Adipose tissue (tissue), 3 donors: Measurements from ENCODE around the gene HSPA12B. TPM values are rescaled to one million over a fixed set of nuclear protein-coding genes. Genes with fewer than 3 reads are reported as not detected.

Experiments
- H3K27ac ChIP-seq: one replicate; pipeline ENCODE4 v1.5.1; 2013; ENCODE audit warnings: low read depth, low read length
- WGBS, 3 donors: extraction: QIAGEN DNeasy Blood & Tissue Kit; methylation state at CpG; one replicate each; pipeline ENCODE4 v1.1.7; 2013; 5-methylcytosine and 5-hydroxymethylcytosine counted together
- polyA plus RNA-seq, 3 donors: library from polyadenylated mRNA; stranded (reverse); fragments of 200-250 nt; gene quantifications; one replicate each; pipeline ENCODE4 v1.2.3, GENCODE V29; 2013
- donor health status: healthy with polysubstance abuse.
- donor health status: Bipolar disorder and iron deficiency.
- donor health status: healthy.

HSPA12B gene
- polyA plus RNA-seq, 3 donors, result 2.5 to 31.8 (median 26.4) TPM

DNA sequence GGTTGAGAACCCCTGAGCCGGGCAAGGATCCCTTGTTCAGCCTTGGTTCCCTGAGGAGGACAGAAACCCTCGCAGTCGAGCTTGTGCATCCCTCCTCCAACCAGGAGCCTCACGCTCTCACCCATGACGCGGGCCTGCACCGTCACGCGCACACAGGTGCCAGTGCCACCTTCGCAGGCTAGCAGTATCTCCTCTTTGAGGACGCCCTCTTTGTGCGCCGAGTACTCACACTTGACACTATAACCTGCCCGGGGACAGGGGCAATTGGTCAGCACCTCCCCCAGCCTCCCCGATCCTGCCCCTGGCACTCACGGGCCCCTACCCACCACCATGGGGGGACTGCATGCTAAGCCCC is 21.8 kb downstream of the HSPA12B start:
- 79 to 93% (median 87%) methylated on average over 16 of the region's 16 CpGs for WGBS, 3 donors
- no peak overlapping the region for H3K27ac ChIP-seq

DNA sequence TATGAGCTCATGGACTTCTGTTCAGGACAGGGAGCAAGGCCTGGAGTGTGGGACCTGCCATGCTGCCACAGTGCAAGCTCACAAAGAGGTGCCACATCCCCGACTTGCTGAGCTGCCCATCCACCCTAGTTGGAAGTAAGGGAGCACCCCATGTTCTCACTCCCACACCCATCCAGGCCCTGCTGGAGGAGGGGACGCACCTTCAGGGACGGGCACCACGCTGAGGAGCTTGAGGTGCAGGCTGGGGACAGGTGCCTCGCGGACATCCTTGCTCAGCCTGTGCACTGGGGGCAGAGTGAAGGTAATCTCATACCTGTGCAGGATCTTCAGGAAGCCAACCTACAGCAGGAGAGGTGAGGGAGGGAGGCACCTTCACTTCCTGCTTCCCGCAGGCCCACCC is 22.8 kb downstream of the HSPA12B start:
- 79 to 85% (median 84%) methylated on average over 7 of the region's 7 CpGs for WGBS, 3 donors

DNA sequence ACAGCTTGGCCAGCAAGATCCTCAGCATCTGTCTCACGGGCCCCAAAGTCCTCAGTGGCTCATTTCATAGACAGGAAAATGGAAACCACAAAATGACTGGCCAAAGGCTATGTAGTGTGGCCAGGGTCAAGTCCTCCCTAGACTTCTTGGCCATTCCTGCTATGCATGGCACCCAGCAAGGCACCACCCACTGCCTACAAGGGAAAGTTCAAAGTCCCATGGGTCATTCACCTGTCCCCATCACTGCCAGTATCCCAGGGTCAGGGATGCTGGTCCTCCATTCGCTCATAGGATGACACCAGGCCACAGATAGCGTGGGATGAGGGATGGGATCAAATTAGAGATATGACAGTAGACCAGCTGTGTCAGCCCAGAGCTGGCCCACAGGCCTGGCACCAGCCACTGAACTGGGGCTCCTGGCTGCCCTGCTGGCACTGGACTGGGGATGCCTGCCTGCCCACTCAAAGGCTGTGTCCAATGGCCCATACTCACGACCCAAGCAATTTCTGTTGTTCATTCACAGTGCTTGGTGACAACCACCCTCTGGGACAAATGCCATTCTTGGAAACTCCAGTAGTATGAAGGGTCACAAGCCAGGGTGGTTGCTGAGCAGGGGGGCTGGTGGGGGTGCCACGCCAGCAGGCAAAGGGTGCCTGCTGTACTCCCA is 23.5 kb downstream of the HSPA12B start:
- WGBS, 3 donors, result 72 to 92% (median 82%) methylated on average over 4 to 5 of the region's 5 CpGs
- no peak overlapping the region for H3K27ac ChIP-seq

More for the DNA sequence above, 22.8 kb downstream of the HSPA12B start:
- no peak overlapping the region for H3K27ac ChIP-seq

DNA sequence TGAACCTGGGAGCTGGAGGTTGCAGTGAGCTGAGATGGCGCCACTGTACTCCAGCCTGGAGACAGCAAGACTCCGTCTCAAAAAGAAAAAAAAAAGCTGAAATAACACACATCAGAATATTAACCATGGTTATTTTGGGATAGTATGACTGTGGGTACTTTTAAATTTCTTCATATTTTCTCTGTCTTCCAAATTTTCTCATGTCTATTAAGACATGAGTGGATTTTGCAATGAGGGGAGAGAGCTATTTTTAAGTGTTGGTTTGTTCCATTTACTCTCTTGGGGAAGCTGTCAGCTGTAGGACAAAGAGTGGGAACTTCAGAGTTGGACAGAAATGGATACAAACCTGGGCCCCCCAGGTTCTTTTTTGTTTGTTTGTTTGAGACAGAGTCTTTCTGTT is 24.8 kb downstream of the HSPA12B start:
- 76 to 82% (median 76%) methylated on average over 2 of the region's 2 CpGs for WGBS, 3 donors

DNA sequence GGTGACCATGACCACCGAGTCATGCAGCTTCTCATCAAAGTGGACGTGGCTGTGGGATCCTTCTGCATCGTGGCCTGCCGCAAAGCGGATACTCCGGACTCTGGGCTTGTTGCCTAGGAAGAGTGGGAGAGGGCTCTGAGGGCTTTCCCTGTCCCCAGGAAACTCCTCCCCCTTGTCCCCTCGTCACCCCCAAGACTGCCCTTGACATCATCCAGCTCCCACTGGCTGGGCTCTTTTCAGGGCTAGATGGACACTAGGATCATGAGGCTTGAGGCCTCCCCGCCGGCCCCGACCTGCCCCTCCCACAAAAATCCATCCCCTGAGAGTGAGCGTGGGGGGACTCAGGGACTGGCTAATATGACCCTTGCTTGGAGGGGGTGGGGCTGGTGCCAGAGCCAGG is 26.1 kb downstream of the HSPA12B start:
- H3K27ac ChIP-seq, result no peak overlapping the region
- WGBS, 3 donors, result 61 to 77% (median 69%) methylated on average over 11 of the region's 11 CpGs

More for the DNA sequence above, 24.8 kb downstream of the HSPA12B start:
- no peak overlapping the region for H3K27ac ChIP-seq

DNA sequence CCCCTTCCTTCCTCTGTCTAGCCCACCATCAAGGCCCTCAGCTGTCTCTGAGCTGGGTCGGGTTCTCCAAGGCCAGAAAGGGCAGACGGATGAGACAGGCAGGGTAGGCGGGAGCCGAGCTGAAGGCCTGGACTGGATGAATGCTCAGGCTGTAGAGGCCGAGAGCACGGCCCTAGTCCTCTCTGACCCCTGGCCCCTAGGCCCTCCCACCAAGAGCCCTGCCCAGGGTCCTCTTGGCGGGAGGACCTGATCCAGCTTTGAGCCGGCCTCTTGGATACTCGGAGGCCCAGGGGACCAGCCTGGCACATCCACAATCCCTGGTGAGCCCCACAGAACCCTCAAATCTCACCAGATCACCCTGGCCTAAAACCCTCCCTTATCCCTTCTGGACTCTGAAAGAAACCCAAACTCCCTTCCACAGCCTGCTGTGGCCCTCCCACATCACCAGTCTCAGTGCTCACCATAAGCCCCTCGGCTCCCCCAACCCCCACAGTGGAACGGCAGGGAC is 26.9 kb downstream of the HSPA12B start:
- H3K27ac ChIP-seq, result no peak overlapping the region
- WGBS, 3 donors, result 69 to 78% (median 73%) methylated on average over 11 of the region's 11 CpGs

DNA sequence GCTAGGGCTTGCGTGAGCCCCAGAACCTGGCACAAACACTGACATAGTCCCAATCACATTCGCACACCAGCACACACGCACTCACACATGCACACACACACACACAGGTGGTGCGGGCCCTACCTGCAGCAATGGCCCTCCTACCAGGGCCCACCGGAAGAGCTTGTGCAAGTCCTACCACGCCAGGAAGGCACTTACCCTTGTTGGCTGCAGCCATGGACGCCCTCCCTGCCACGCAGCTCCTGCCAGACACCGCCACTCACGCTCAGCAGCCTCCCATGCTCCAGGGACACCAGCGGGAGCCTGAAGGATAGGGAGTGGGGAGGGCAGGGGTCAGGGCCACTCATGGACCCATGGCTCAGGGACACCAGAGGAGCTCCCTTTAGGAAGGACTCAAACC is 27.4 kb downstream of the HSPA12B start:
- H3K27ac ChIP-seq, result no peak overlapping the region
- WGBS, 3 donors, result 72 to 93% (median 85%) methylated on average over 11 of the region's 11 CpGs

DNA sequence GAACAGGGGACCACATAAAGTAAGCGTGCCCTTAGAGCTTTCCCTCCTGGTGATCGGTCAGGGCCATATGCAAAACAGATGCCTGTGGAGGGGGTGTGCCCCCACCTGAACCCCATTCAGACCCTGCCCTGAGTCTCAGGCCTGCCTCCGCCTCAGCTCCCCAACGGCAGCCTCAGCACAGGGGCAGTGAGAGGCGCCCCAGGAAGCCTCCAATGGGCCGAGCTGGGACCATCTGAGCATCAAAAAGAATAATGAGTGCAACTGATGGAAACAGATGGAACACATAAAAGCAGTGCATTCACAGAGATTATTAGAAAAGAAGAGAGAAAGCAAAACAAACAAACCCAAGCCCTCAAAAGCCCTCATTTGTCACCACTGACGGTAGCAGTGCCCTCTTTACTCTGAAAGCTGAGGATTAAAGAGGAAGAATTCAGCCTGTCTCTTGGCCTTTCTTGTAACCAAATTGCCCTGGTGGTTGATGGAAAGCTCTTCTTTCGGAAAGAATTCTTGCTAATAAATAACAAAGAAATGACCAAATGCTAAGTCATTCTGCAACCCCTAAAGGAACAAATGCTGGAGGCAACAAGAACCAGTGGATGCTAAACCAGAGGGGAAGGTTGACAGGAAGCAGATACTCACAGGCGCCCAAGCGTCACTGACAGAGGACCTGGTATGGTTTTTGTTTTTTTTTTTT is 28.3 kb downstream of the HSPA12B start:
- H3K27ac ChIP-seq, result no peak overlapping the region
- WGBS, 3 donors, result 71 to 85% (median 77%) methylated on average over 10 of the region's 10 CpGs

DNA sequence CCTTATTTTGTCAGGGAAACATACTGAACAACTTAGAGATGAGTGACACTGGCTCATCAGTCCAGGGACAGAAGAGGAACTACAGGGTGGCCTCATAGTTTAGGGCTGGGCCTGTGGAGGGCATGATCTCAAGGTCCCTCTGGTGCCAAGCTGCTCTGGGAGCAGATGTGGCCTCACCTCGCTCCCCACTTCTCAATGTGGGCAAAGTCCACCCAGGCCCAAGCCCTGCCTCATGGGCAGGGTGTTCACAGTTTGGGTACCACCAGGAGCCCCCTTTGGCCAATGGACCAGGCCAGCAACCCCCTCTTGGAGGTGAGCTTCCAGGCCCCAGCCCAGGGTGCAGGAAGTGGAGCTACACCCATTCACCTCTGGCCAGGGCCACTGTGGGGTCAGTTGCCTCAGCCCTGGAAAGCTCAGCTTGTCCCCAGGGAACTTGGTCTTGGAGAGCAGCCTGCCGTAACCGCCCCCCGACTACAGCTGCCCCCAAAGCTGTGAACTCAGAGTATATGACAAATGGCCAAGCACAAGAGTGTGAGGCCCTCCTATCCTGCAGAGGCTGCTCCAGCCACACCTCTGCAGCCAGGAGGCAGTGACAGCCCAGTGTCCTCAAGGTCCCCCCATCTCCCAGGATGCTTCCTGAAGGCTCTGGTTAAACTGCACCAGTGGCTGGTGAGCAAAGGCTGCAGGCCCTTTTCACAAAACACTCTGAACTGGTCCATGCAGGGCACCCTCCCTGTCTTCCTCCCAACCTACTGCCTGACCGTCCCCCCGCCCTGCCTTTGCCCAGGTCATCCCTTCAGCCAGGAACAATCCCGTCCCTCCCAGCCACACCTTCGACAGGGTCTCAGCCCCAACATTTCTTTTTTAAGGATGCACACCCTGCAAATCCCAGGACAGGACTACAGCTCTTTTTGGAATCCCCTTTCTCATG is 31.5 kb downstream of the HSPA12B start:
- WGBS, 3 donors, result 73 to 86% (median 80%) methylated on average over 8 of the region's 8 CpGs
- no peak overlapping the region for H3K27ac ChIP-seq

DNA sequence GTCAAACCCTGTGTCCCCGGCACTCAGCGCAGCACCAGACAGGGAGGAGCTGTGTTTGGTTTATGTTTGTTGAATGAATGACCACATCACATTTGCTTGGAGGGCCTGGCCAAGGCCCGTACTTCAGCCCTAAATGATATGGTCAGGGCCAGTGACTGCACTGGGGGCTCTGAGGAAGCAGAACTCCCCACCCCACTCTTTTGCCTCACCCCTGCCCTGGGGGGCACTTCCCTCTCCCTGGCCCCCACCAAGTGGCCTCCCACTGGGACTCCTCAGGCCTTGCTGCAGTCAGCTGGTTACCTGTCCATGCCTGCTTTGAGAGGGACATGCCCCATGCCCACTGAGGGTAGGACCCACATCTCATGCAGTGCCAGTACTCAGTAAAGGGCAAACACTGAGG is 32.2 kb downstream of the HSPA12B start:
- 70 to 91% (median 80%) methylated on average over 3 of the region's 3 CpGs for WGBS, 3 donors
- H3K27ac ChIP-seq, result no peak overlapping the region

DNA sequence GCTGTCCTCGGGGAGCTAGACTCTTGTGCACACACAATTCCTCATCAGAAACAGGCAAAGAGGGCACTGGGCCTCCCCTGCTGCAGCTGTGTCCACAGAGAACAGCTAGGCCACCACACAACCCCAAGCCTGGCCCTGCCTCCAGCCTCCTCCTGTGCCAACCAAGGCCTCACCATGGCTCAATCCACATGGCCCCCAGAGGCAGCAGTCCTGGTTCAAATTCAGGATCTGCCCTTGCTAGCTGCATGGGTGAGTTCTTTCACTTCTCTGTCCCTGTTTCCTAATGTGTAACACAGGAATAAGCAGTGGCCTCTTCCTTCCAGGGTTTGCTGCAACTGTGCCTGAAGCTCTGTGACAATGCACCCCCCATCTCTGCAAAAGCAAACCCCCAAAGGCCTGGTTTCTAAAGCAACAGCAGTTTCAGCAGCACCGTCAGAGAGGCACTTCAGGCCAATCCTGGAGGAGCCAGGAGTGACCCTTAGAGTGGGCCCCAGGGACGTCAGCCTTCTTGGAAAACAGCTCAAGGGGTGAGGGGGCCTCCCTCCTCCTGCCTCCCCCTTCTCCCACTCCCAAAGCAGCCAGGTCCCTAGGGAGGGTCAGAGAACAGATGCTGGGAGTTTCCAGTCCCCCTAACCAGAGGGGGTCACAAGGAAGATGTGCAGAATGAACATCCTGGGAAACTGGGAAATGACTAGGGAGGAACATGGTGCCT is 32.8 kb downstream of the HSPA12B start:
- 38 to 79% (median 48%) methylated on average over 3 of the region's 3 CpGs for WGBS, 3 donors
- no peak overlapping the region for H3K27ac ChIP-seq

DNA sequence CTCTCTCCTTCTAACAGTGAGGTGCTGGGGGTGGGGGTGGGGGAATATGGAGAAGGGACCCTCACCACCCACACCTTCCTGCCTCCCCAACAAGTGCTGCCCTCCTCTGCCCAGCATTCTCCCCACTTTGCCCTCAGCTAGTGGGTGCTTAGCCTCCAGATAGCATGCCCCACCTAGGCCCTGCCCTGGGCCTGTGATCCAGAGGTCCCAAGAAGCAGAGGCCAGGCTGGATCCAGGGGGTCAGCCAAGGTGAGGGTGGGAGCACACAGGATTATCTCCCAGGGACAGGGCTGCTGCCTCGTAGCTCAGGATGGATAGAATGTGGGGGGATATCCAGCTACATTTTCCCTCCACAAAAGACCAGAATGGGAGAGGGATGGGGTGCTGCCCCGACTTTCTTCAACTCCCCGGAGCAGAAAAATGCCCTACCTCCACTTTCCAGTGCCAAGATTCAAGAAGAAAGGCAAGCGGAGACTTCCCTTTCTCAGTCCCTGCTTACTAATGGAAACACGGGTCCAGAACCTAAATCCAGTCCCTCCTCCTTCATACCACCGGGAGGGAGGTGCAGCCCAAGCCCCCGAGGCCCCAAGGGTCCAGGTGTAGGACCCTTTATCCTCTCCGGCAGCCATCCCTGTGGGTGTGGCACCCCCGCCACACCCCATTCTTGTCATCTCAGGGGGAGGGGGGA is 34.1 kb downstream of the HSPA12B start:
- no peak overlapping the region for H3K27ac ChIP-seq
- WGBS, 3 donors, result 14 to 38% (median 16%) methylated on average over 7 to 9 of the region's 9 CpGs

DNA sequence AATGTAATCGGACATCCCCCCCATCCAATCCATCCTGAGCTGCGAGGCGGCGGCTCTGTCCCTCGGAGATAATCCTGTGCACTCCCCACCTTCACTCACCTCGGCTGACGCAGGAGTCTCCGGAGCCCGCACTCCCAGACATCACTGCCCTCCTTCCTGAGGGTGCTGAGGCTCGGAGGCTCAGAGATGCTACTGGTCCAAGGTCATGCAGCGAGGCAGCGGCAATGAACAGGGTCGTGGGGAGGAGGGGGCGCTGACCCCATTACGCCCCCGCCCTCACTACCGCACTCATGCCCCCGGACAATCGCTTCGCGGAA is 34.6 kb downstream of the HSPA12B start:
- 0 to 5% (median 1%) methylated on average over 21 of the region's 21 CpGs for WGBS, 3 donors
- H3K27ac ChIP-seq, result no peak overlapping the region

DNA sequence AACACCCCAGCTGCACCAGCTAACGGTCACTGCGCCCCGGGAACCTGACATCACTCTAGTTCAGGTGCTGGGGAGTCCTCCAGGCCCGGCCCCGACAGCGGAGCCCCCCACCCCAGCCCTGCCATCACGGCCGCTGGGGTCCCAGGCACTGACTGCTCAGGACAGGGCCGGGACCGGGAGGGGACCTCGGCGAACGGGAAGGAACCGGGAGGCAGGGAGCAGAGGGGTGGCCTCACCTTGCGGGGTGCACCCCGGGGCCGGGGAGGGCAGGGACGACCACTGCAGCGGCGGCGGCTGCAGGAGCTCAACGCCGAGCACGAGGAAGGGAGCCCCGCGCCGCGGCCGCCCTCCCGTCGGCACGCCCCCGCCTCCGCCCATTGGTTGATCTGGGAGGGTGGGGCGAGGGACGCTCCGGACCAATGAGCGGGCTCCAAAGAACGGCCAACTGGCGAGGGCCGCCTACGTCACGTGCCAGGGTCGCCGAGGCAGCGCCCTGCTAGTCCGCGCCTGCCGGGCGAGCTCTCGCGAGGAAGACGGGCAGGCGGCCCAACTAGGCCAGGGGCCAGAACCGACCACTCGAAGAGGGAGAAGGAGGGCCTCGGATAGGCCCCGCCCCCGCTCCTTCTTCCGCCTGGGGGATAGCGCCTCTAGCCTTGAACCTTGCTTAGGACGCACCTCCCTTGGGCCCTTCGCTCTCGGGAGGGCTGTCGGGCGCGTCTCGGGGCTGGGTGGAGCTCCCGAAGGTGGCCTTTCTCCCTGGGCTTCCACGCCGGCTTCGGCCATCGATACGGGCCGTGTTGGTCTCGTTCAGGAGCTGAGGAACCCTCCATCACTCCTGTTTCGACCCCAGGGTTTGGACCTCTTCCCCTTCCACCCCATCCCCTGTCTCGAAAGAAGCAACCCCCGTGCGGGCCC is 35.2 kb downstream of the HSPA12B start, which contains the start of gene ADISSP:
ADISSP (minus strand) TSS at position 327 of the 915 bp plus-strand sequence. CDS start 7,653 bp downstream, outside the sequence.
- WGBS, 3 donors, result 0 to 1% (median 1%) methylated on average over 72 to 80 of the region's 80 CpGs

DNA sequence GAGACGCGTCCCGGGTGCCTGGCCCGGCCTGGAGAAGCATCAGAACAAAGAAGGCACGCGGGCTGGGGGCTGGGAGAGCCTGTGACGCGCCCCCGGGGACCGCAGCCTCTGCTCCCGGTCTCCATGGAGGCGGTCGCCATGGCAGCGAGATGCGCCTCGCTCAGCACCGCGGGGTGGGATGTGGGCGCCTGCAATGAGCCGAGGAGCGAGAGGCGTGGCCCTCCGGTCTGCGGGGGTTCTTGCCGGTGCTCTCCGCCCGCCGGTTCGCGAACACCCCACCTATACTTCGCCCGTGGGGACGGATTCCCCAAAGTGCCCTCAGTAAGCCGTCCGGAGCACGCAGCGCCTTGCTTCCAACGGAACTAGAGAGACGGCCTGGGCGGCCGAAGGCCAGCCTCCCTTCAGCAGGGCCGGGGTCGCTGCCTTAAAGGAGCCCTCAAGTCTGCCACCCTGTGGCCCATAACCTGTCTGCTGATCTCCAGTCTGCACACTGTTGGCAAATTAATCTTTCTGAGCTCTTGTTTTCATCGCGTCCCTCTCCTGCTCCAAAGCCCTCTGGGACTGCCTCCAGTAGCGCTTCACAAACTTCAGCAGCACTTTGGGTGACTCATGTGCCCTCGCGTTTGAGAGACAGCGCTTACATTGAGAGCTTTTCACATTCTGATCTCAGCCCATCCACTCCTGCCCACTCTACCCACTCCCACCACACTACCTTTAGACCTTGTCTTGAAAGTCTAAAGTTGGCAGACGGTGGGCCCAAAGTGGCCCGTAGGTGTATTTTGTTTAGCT is 36.1 kb downstream of the HSPA12B start:
- H3K27ac ChIP-seq, result peak overlapping the region; percentile 29
- WGBS, 3 donors, result 2 to 3% (median 2%) methylated on average over 49 to 51 of the region's 51 CpGs

More for the DNA sequence above, 35.2 kb downstream of the HSPA12B start, which contains the start of gene ADISSP:
- peak within 1 kb of the TSS; percentile 29 for H3K27ac ChIP-seq

DNA sequence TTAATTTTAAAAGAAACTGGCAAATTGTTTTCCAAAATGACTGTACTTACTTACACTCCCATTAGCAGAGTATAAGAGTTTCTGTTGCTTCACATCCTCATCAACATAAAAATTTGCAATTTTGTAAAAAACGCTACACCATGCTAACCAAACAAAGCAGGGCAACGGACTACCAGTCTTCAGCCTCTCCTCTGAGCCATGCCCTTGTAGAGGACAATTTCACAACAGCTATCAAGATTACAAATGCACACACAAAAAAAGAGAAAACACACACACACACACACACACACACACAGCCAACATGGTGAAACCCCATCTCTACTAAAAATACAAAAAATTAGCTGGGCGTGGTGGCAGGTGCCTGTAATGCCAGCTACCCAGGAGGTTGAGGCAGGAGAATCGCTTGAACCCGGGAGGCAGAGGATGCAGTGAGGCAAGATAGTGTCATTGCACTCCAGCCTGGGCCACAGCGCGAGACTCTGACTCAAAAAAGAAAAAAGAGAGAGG is 39.1 kb downstream of the HSPA12B start:
- H3K27ac ChIP-seq, result no peak overlapping the region
- WGBS, 3 donors, result 63 to 82% (median 68%) methylated on average over 7 of the region's 7 CpGs
